Vagina (tissue), 2 donors: ENCODE measurements around the gene GALNTL6. TPM values are rescaled to one million over a fixed set of nuclear protein-coding genes. Genes with fewer than 3 reads are reported as not detected.

ENCODE experiments used
- DNase-seq, 2 donors: peaks; one replicate each; pipeline ENCODE4 v3.0.0-alpha.2; 2017; ENCODE audit errors: extremely low spot score in 2 of 2
- H3K27ac ChIP-seq: fragments of 200-600 bp; sonication (generic); one replicate; pipeline ENCODE4 v1.5.1; 2019
- H3K27me3 ChIP-seq: fragments of 200-600 bp; sonication (generic); one replicate; pipeline ENCODE4 v1.5.1; 2019
- H3K36me3 ChIP-seq, 2 donors: fragments of 200-600 bp; sonication (generic); one replicate each; pipeline ENCODE4 v1.5.1; 2017 to 2019
- H3K4me1 ChIP-seq: fragments of 200-600 bp; sonication (generic); one replicate; pipeline ENCODE4 v1.5.1; 2019
- H3K4me3 ChIP-seq, 2 donors: fragments of 200-600 bp; sonication (generic); 1 replicate in 1 of 2; 2 replicates in 1 of 2; pipeline ENCODE4 v1.5.1; 2016 to 2019
- H3K9me3 ChIP-seq: fragments of 200-600 bp; sonication (generic); one replicate; pipeline ENCODE4 v1.5.1; 2019
- CTCF ChIP-seq, 3 experiments: fragments of 450-650 bp in 2 of 3; fragments of 200-600 bp in 1 of 3; sonication (generic) in 1 of 3; IDR thresholded peaks; one replicate each; pipeline ENCODE4 v1.5.1; 2017 to 2019; ENCODE audit warnings: antibody characterized with exemption in 3 of 3, mild to moderate bottlenecking in 2 of 3, moderate library complexity in 2 of 3
- POLR2A ChIP-seq, 2 donors: fragments of 450-650 bp; IDR thresholded peaks; one replicate each; pipeline ENCODE4 v1.6.1; 2017; ENCODE audit warnings: antibody characterized with exemption in 2 of 2, mild to moderate bottlenecking in 2 of 2, moderate library complexity in 2 of 2
- POLR2AphosphoS5 ChIP-seq, 2 donors: sonication (generic); formaldehyde crosslinking; IDR thresholded peaks; one replicate each; pipeline ENCODE4 v1.9.0; 2017; ENCODE audit warnings: antibody characterized with exemption in 2 of 2, mild to moderate bottlenecking in 2 of 2, low read depth in 1 of 2; ENCODE audit not compliant: insufficient read depth in 1 of 2
- intact Hi-C: fragments of 100-400 bp; cut with DNase I; formaldehyde crosslinking; loops from one replicate; pipeline ENCODE4 v1.15.1; 2023
- total RNA-seq: library from RNA; depleted of rRNA; stranded (reverse); fragments of >200 nt; gene quantifications from one replicate; pipeline ENCODE4 v1.2.3, GENCODE V29; 2016

The GALNTL6 gene
- total RNA-seq, 1 donor from 2014 or later = 0.74 TPM

GRCh38 chr4:172662113-172662512 lies 848.9 kb downstream of the GALNTL6 start:
- TF ChIP-seq CTCF (IDR thresholded peaks at IDR 0.05) (no peak), POLR2A (IDR thresholded peaks at IDR 0.05) (no peak)
- H3K27ac ChIP-seq = no peak overlapping the region
- no peak overlapping the region for H3K4me3 ChIP-seq
- H3K27me3 ChIP-seq = no peaks in the 10 kb centered on the region
- no peaks in the 10 kb centered on the region for H3K36me3 ChIP-seq
- H3K4me1 ChIP-seq = no peaks in the 10 kb centered on the region
- no peak for DNase-seq
- intact Hi-C loops = no loop called here
- H3K9me3 ChIP-seq = no peaks in the 10 kb centered on the region

DNA sequence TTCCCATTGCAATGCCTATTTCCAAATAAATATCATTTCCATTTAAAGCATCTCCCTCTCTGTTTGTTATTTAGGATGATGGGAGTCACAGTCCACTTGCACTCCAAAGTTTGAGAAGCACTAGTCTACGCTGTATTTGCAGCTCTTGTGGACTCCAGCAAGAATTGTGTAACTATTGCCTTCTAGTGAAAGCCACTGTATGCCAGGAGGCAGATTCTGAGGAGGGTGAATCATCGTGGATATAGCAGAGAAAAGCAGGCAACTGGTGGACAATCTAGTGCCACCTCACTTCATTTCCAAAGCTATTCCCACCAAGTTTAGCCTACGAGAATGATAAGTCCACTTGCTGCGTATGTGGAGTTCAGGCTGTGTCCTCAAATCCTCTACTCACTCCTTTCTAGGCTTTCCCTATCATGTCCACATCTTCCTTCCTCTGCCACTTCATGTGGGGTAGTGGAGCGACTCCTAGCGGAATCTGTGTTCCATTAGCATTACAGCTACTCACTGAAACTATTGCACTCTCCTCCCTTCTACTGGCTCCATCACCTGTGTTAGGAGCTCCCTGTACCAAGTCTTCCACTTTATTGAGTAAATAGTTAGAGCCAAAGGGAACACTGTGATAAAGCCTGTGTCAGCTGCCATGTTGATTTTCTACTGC lies 853.6 kb downstream of the GALNTL6 start:
- Histone ChIP-seq H3K9me3 (no peaks in the 10 kb centered on the region), H3K36me3 (no peaks in the 10 kb centered on the region), H3K4me3 (no peak overlapping the region), H3K27ac (no peak overlapping the region), H3K4me1 (no peaks in the 10 kb centered on the region), H3K27me3 (no peaks in the 10 kb centered on the region)
- TF ChIP-seq CTCF (IDR thresholded peaks at IDR 0.05) = no peak
- TF ChIP-seq POLR2A (IDR thresholded peaks at IDR 0.05) = no peak
- no peak for TF ChIP-seq POLR2AphosphoS5 (IDR thresholded peaks at IDR 0.05; ENCODE audit: insufficient read depth in 1 of 2, low read depth in 1 of 2)
- intact Hi-C loops = no loop called here
- no peak for DNase-seq

DNA sequence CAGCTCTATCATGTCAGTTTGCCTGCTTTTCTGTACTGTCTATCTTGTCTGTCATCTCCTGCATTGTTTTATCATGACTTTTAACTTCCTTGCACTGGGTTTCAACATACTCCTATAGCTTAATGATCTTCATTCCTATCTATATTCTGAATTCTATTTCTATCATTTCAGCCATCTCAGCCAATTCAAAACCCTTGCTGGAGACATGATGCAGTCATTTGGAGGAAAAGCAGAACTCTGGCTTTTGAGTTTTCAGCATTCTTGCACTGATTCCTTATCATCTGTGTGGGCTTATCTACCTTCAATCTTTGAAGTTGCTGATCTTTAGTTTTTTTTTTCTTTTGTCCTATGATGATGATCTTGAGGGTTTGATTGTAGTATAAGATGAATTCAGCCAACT lies 861.6 kb downstream of the GALNTL6 start:
- intact Hi-C loops = no loop called here
- no peak overlapping the region for H3K27ac ChIP-seq
- no peaks in the 10 kb centered on the region for H3K36me3 ChIP-seq
- no peaks in the 10 kb centered on the region for H3K9me3 ChIP-seq
- H3K27me3 ChIP-seq = no peaks in the 10 kb centered on the region
- DNase-seq = no peak
- TF ChIP-seq POLR2AphosphoS5 (IDR thresholded peaks at IDR 0.05; ENCODE audit: insufficient read depth in 1 of 2, low read depth in 1 of 2) (no peak), POLR2A (IDR thresholded peaks at IDR 0.05) (no peak), CTCF (IDR thresholded peaks at IDR 0.05) (no peak)
- no peak overlapping the region for H3K4me3 ChIP-seq
- H3K4me1 ChIP-seq = no peaks in the 10 kb centered on the region

DNA sequence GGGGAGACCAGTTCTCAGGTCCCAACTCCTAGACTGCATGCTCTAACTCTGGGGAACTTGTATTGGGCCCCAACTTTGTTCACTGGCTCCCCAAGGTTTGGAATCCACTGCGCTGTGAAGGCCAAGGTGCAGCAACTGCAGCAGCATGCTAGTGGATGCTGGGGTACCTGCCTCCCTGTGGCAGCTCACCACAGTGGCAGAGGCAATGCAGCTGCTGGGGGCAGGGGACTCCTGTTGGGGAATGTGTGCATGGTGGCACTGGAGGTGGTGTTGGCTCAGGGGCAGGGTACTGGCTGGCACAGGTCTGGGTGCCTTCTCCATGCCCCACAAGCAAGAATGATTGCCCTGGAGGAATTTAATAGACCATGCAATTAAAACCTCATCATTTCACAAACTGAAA lies 862.0 kb downstream of the GALNTL6 start:
- no peak overlapping the region for H3K4me3 ChIP-seq
- intact Hi-C loops = no loop called here
- no peaks in the 10 kb centered on the region for H3K27me3 ChIP-seq
- DNase-seq = no peak
- no peaks in the 10 kb centered on the region for H3K36me3 ChIP-seq
- no peak overlapping the region for H3K27ac ChIP-seq
- TF ChIP-seq POLR2A (IDR thresholded peaks at IDR 0.05) (no peak), POLR2AphosphoS5 (IDR thresholded peaks at IDR 0.05; ENCODE audit: insufficient read depth in 1 of 2, low read depth in 1 of 2) (no peak), CTCF (IDR thresholded peaks at IDR 0.05) (no peak)
- no peaks in the 10 kb centered on the region for H3K4me1 ChIP-seq
- no peaks in the 10 kb centered on the region for H3K9me3 ChIP-seq

GRCh38 chr4:172680691-172681090 lies 867.5 kb downstream of the GALNTL6 start:
- DNase-seq = no peak
- H3K27me3 ChIP-seq = no peaks in the 10 kb centered on the region
- no peaks in the 10 kb centered on the region for H3K36me3 ChIP-seq
- no peak overlapping the region for H3K4me3 ChIP-seq
- no peaks in the 10 kb centered on the region for H3K9me3 ChIP-seq
- H3K4me1 ChIP-seq = no peaks in the 10 kb centered on the region
- TF ChIP-seq POLR2A (IDR thresholded peaks at IDR 0.05) (no peak), CTCF (IDR thresholded peaks at IDR 0.05) (no peak), POLR2AphosphoS5 (IDR thresholded peaks at IDR 0.05; ENCODE audit: insufficient read depth in 1 of 2, low read depth in 1 of 2) (no peak)
- intact Hi-C loops = no loop called here
- no peak overlapping the region for H3K27ac ChIP-seq
